Mesodermal cell (in vitro differentiated cells): ENCODE results near the gene LARP6. TPM values are rescaled to one million over a fixed set of nuclear protein-coding genes. Genes with fewer than 3 reads are reported as not detected.
A peak's percentile ranks its signal among the peaks of the same experiment; 100 is the strongest.

Experiments
- H3K27ac ChIP-seq: 2 replicates; pipeline ENCODE4 v1.7.0; 2013; ENCODE audit warnings: mild to moderate bottlenecking, low read depth, low read length, moderate library complexity; ENCODE audit not compliant: severe bottlenecking
- H3K36me3 ChIP-seq: 2 replicates; pipeline ENCODE4 v1.7.1; 2013; ENCODE audit warnings: mild to moderate bottlenecking, low read length, moderate library complexity; ENCODE audit not compliant: control insufficient read depth, insufficient read depth
- H3K4me1 ChIP-seq: one replicate; pipeline ENCODE4 v1.7.1; 2013; ENCODE audit warnings: mild to moderate bottlenecking, low read length; ENCODE audit not compliant: insufficient read depth, control insufficient read depth, poor library complexity, severe bottlenecking
- H3K4me3 ChIP-seq: 2 replicates; pipeline ENCODE4 v1.7.0; 2013; ENCODE audit warnings: low read length, control low read depth, mild to moderate bottlenecking; ENCODE audit not compliant: insufficient read depth, poor library complexity, severe bottlenecking; ENCODE audit errors: extremely low read depth
- H3K9me3 ChIP-seq: 2 replicates; pipeline ENCODE4 v1.7.1; 2013; ENCODE audit warnings: mild to moderate bottlenecking, low read length, moderate library complexity; ENCODE audit not compliant: control insufficient read depth
- WGBS, 2 experiments: methylation state at CpG; one replicate each; pipeline ENCODE4 v1.1.5; 2013; ENCODE audit warnings: missing lambda C conversion rate in 2 of 2; ENCODE audit not compliant: insufficient coverage in 2 of 2; 5-methylcytosine and 5-hydroxymethylcytosine counted together
- polyA plus RNA-seq, 2 experiments: library from polyadenylated mRNA; stranded (reverse); fragments of 50-300 nt; gene quantifications; one replicate each; pipeline ENCODE4 v1.2.3, GENCODE V29; 2013

LARP6 gene
- polyA plus RNA-seq (2013, experiment 1 of 2), result 22.8 TPM
- 20.9 TPM for polyA plus RNA-seq (2013, experiment 2 of 2)

DNA sequence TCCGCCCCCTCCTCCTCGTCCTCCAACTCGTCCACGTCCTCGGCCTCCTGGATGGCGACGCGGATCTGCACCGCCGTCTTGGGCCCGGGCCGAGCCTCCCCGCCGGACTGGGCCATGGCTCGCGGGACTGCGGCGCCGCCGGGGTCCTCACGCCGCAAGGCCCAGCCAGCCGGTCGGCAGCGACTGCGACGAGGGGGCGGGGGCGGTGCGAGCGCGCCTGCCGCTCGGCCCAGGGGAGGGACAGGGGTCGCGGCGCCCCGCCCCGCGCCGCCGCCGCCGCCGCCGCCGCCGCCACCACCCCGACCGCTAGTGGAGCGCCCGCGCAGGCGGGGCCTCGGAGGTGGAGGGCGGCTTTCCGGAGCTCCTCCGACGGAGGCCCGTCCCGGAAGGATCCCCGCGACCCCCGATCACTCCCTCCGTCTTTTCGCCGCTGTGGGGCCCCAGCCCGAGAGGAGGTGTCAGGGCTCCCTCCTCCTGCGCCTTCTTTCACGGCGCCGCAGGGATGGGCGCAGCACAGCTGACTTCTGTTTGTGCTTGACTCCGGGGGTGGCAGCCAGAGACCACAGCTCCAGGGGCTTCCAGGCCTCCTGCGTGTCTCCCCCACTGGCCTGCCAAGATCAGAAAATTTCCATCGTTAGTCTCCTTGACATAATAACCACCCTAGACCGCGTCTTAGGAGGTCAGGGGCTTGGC is at the start of gene LARP6:
TSS of gene LARP6 (minus strand) at position 185 of the 693 bp plus-strand sequence. CDS start at position 116, 69 bp downstream.
- peak within 1 kb of the TSS; percentile 72 for H3K4me3 ChIP-seq
- peak within 1 kb of the TSS; percentile 79 for H3K27ac ChIP-seq
- 1% methylated on average over 64 to 73 of the region's 78 CpGs for WGBS, 2 experiments
- peaks cover 20% of the 10 kb centered on the region for H3K36me3 ChIP-seq
- no peaks in the 10 kb centered on the region for H3K9me3 ChIP-seq
- peaks cover 15% of the 10 kb centered on the region for H3K4me1 ChIP-seq

DNA sequence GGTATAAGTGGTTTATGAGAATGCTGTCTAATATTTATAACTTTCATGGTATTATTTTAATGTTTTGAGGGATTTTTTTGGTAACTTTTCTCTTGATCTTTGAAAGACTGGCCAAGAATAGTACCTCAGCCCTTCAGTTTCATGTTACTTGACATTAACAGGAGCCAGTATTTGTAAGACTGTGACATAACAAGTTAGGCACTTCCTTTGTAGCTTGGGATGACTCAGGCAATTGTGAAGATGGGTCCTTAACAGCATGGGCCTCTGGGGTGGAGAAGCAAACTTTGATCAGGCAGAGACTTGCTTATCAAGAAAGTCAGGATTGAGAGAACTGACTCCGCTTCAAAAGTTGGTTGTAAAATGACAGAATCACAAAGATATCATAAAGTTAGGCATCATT is 48.1 kb upstream of the LARP6 start:
- H3K4me1 ChIP-seq, result peaks cover 21% of the 10 kb centered on the region
- H3K9me3 ChIP-seq, result peaks cover under 1% of the 10 kb centered on the region
- H3K4me3 ChIP-seq, result no peak overlapping the region
- peak overlapping the region; percentile 91 for H3K27ac ChIP-seq
- no peaks in the 10 kb centered on the region for H3K36me3 ChIP-seq
- WGBS, 2 experiments, result 100% methylated on average over 1 of the region's 1 CpG; no CpG with 5 or more reads in 1 of the 2 experiments

DNA sequence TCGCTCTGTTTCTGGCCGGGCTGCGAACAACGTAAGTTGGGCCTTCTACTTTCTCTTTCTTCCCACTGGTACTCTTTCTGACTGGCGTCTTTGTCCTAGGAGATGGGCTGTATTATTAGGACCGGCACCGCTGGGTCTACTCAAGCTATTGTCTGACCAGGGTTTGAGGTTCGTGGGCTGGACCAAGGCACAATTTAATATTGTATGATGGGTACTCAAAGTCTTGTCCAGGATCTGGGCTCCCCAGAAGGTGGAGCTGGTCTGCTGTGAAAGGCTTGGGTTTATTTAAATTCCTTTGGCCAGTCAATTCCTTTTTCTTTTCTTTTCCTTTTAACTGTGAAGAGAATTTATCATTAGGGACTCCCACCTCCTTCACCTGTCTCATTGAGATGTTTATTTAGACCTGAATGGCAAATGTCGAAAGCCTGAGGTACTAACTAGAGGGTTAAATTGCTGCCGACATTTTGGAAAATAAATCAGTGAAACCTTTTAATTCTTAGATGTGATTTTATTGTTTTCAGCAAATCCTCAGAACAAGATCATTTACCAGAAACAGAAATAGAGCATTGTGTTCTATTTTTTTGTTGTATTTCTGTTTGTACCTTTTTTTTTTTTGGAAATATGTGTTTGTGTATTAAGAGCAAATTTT is 39.1 kb upstream of the LARP6 start:
- Histone ChIP-seq H3K9me3 (no peaks in the 10 kb centered on the region), H3K4me3 (peak overlapping the region; percentile 73), H3K36me3 (no peaks in the 10 kb centered on the region), H3K27ac (peak overlapping the region; percentile 82), H3K4me1 (peaks cover 11% of the 10 kb centered on the region)
- 0 to 8% methylated on average over 3 to 4 of the region's 10 CpGs for WGBS, 2 experiments

DNA sequence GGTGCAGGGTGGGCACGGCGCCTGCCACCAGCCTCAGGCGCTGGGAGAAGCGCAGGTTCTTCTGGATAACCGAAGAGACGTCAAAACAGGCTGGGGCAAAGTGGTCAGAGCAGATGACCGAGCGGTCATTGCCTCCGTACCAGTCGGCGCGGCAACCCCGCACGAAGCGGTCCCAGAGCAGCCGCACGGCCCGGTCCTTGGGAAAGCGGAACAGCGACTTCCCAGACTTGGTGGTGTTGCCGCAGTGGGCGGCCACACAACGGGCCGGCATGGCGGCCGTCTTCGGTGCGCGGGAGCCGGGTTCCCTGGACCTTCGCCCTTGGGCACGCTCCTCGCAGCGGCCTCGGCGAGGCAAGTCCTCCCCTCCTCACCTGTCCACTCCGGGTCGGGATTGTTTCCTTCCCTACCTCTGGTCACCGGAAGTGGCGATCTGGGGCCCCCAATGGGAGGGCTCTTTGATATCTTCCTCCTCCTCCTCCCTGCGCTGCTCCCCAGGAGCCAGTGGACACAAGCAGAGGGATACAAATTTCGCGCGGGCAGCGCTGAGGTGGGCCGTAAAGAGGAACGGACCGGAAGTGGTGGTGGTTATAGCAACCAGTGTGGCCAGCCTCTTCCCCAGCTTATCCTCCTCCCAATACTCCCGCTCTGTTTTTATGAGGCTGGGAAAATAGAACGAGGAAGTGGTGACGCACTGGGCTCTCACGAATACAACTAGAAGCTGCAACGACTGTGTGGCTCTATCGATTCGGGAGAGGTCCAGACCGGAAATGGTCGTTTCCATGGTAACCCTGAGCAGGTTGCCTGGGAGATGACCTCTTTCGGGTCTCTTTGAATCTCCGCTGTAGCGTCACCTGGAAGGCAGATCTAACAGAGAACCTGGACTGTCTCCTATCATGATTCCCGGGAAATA is 38.3 kb upstream of the LARP6 start, which contains the start of the genes LRRC49 and THAP10:
TSS of gene LRRC49 (plus strand) at position 825 of the 910 bp plus-strand sequence. CDS start at position 894, 69 bp downstream.
TSS of gene THAP10 (minus strand) at position 432 of the 910 bp plus-strand sequence. CDS start at position 271, 161 bp downstream.
- Histone ChIP-seq H3K36me3 (no peaks in the 10 kb centered on the region), H3K27ac (peak within 1 kb of the TSS; percentile 82), H3K4me1 (peaks cover 11% of the 10 kb centered on the region), H3K4me3 (peak within 1 kb of the TSS; percentile 73), H3K9me3 (no peaks in the 10 kb centered on the region)
- 0 to 1% methylated on average over 48 to 51 of the region's 61 CpGs for WGBS, 2 experiments

DNA sequence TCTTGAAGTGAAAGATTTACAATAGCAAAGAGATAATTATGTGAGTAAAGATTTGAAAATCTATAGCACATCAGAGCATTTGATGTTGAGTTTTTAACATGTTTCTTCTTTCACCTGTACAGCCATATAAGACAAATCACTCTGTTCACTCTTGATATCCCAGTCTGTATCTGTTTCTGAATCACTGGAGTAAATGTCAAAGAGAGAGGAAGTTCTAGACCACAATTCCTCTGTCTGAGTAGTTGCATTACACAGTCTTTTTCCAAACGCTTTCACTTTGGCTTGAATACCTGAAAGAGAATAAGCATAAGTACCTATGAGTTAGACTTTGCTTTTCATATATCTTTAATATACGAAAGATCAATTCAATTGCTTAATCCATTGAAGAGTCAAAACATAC is 28.4 kb upstream of the LARP6 start:
- Histone ChIP-seq H3K36me3 (no peaks in the 10 kb centered on the region), H3K4me1 (no peaks in the 10 kb centered on the region), H3K27ac (no peak overlapping the region), H3K4me3 (no peak overlapping the region), H3K9me3 (no peaks in the 10 kb centered on the region)
- WGBS, 2 experiments, result 100% methylated on average over 1 of the region's 2 CpGs; no CpG with 5 or more reads in 1 of the 2 experiments

DNA sequence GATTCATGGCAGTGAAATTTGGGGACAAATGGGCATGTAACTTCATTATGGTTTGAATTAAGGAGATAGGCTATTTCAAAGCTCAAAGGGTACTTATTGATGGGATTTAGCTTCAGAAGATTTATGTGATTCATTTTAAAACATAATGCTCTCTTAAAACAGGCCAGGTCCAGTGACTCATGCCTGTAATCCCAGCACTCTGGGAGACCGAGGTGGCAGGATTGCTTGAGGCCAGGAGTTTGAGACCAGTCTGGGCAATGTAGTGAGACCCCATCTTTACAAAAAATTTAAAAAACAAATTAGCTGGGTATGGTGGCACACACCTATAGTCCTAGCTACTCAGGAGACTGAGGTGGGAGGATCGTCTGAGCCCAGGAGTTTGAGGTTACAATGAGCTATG is 26.8 kb upstream of the LARP6 start:
- Histone ChIP-seq H3K27ac (no peak overlapping the region), H3K9me3 (no peaks in the 10 kb centered on the region), H3K4me1 (no peaks in the 10 kb centered on the region), H3K36me3 (no peaks in the 10 kb centered on the region), H3K4me3 (no peak overlapping the region)
- WGBS, 2 experiments, result 80 to 100% methylated on average over 1 of the region's 2 CpGs

DNA sequence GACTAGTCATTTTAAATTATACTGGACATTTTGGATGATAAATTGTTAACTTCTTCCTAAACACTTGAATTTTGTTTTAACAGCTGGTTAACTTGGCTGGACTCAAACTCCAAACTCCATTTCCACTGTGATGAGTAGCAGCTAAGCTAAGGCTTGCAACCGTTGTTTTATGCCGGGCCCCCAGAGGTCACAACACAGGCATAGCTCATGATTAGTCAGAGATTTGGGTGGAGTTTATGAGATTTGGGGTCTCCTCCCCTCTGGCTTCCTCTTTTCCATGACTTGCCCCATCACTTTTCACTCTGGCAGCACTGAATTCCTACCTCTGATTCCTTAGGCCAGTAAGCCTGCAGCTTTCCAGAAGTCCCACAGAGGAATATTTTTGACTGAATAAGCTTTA is 25.4 kb upstream of the LARP6 start:
- Histone ChIP-seq H3K4me1 (no peaks in the 10 kb centered on the region), H3K4me3 (no peak overlapping the region), H3K27ac (no peak overlapping the region), H3K9me3 (no peaks in the 10 kb centered on the region), H3K36me3 (no peaks in the 10 kb centered on the region)
- 100% methylated on average over 1 of the region's 2 CpGs; no CpG with 5 or more reads in 1 of the 2 experiments for WGBS, 2 experiments

DNA sequence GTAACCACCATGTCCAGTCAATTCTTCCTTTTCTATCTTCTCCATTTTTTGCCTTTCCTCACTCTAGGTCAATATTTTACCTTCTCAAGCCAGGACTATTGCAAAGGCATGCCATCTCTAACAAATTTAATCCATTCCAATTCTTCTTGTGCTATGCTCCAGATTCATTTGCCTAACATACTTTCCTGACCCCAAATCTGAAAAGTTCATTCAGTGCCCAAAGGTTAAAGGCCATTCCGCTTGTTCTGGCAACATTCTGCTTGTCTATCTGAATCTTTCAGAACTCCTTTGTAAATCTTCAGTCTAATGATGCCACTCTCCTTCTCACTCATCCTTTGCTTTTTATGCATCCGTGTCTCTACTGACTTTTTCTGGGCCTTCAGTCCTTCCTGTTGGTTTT is 22.7 kb upstream of the LARP6 start:
- H3K4me3 ChIP-seq, result no peak overlapping the region
- no peaks in the 10 kb centered on the region for H3K4me1 ChIP-seq
- no peaks in the 10 kb centered on the region for H3K36me3 ChIP-seq
- no peaks in the 10 kb centered on the region for H3K9me3 ChIP-seq
- no peak overlapping the region for H3K27ac ChIP-seq
- 89 to 92% methylated on average over 2 of the region's 2 CpGs for WGBS, 2 experiments

DNA sequence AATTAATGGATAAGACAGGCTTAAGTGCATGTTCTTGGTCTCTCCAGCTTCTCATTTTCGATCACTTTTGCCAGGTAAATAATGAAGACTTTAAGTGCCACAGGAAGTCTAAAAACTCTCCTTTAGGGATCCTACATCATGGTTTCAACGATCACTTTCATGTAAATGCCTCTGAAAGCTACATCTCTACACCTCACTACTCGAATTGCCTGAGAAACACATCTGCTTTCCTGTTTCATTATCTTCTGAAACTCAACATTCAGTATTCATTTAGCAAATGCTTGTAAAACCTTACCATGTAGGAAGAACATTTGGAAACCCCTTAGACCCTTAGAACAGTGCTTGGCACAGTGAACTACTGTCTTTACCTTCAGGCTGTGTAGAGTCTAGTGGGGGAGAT is 22.1 kb upstream of the LARP6 start:
- no peak overlapping the region for H3K4me3 ChIP-seq
- no peaks in the 10 kb centered on the region for H3K36me3 ChIP-seq
- 81 to 84% methylated on average over 2 to 3 of the region's 3 CpGs for WGBS, 2 experiments
- H3K9me3 ChIP-seq, result no peaks in the 10 kb centered on the region
- no peaks in the 10 kb centered on the region for H3K4me1 ChIP-seq
- H3K27ac ChIP-seq, result no peak overlapping the region
